Endothelial cell of umbilical vein (primary cell): ENCODE results near the gene WARS2. TPM values are rescaled to one million over a fixed set of nuclear protein-coding genes. Genes with fewer than 3 reads are reported as not detected.

ENCODE experiments used
- BruUV-seq: library from RNA; stranded (reverse); fragments of 400-500 nt; replicated peaks from 2 replicates; lab custom pipeline; 2021; lab: Mats Ljungman, UMichigan
- CTCF ChIA-PET: fragments of 300-600, 350-600 bp; sonication (Branson Sonifier 250); formaldehyde crosslinking; loops from one replicate; lab custom pipeline; 2021; ENCODE audit warnings: antibody characterized with exemption, inconsistent platforms; lab: Charles Lee
- POLR2A ChIA-PET: fragments of 300-600, 350-600 bp; sonication (Branson Sonifier 250); formaldehyde crosslinking; loops from one replicate; lab custom pipeline; 2021; ENCODE audit warnings: antibody characterized with exemption, inconsistent platforms; lab: Charles Lee
- DNase-seq: peaks from one replicate; pipeline ENCODE4 v3.0.0-alpha.2; 2011; ENCODE audit warnings: low read depth, low spot score
- FAIRE-seq: peaks from 2 replicates; lab custom pipeline; 2011; peaks lifted over from hg19 to GRCh38; lab: Jason Lieb, UNC
- H2AFZ ChIP-seq: 2 replicates; pipeline ENCODE4 v1.6.0; 2012; ENCODE audit warnings: low read depth, low read length, control low read depth, inconsistent platforms
- H3K27ac ChIP-seq: 2 replicates; pipeline ENCODE4 v1.5.1; 2011; ENCODE audit warnings: low read depth, mild to moderate bottlenecking, control low read depth, low read length, moderate library complexity; ENCODE audit not compliant: insufficient read depth
- H3K27me3 ChIP-seq, 2 experiments: 2 replicates each; pipeline versions ENCODE4 v1.6.0 to v1.6.1; 2011; ENCODE audit warnings: low read length in 2 of 2, mixed read lengths in 1 of 2; ENCODE audit not compliant: control insufficient read depth in 2 of 2, insufficient read depth in 2 of 2
- H3K36me3 ChIP-seq, 2 experiments: 2 replicates in 1 of 2; 3 replicates in 1 of 2; pipeline ENCODE4 v1.5.1; 2011; ENCODE audit warnings: low read length in 2 of 2, mild to moderate bottlenecking in 1 of 2, moderate library complexity in 1 of 2; ENCODE audit not compliant: control insufficient read depth in 2 of 2, insufficient read depth in 2 of 2; ENCODE audit errors: extremely low read depth in 1 of 2
- H3K4me1 ChIP-seq: 3 replicates; pipeline ENCODE4 v1.5.1; 2011; ENCODE audit warnings: mild to moderate bottlenecking, low read length; ENCODE audit not compliant: control insufficient read depth, insufficient read depth; ENCODE audit errors: extremely low read depth
- H3K4me2 ChIP-seq: 2 replicates; pipeline ENCODE4 v1.6.1; 2011; ENCODE audit warnings: low read length, control low read depth, mixed read lengths; ENCODE audit not compliant: insufficient read depth
- H3K4me3 ChIP-seq, 3 experiments: fragments of 200-600 bp in 1 of 3; sonication (generic), shearing (Covaris generic) in 1 of 3; replicated peaks in 1 of 3; 2 replicates each; pipeline ENCODE4 v1.5.1; 2011 to 2016; ENCODE audit warnings: control low read depth in 3 of 3, low read length in 3 of 3, mild to moderate bottlenecking in 2 of 3, inconsistent platforms in 1 of 3, low read depth in 1 of 3, moderate library complexity in 1 of 3; ENCODE audit not compliant: insufficient read depth in 1 of 3
- H3K79me2 ChIP-seq: 2 replicates; pipeline ENCODE4 v1.6.0; 2012; ENCODE audit warnings: low read length, inconsistent platforms; ENCODE audit not compliant: control insufficient read depth, insufficient read depth
- H3K9ac ChIP-seq: replicated peaks from 2 replicates; pipeline ENCODE3; 2011; ENCODE audit warnings: low read length, control low read depth; ENCODE audit not compliant: insufficient read depth; ENCODE audit errors: extremely low read depth
- H3K9me1 ChIP-seq: replicated peaks from 3 replicates; pipeline ENCODE4 v1.6.0; 2011; ENCODE audit warnings: mild to moderate bottlenecking, low read length; ENCODE audit not compliant: control insufficient read depth, insufficient read depth; ENCODE audit errors: extremely low read depth
- H3K9me3 ChIP-seq: replicated peaks from 2 replicates; pipeline ENCODE4 v1.5.1; 2012; ENCODE audit warnings: low read length, inconsistent platforms; ENCODE audit not compliant: control insufficient read depth, insufficient read depth
- H4K20me1 ChIP-seq: replicated peaks from 2 replicates; pipeline ENCODE3; 2011; ENCODE audit warnings: mild to moderate bottlenecking, low read length; ENCODE audit not compliant: control insufficient read depth, insufficient read depth; ENCODE audit errors: extremely low read depth
- EZH2 ChIP-seq: IDR thresholded peaks from 2 replicates; pipeline ENCODE4 v1.6.1; 2012; ENCODE audit warnings: borderline replicate concordance, low read depth, mild to moderate bottlenecking, moderate library complexity, low read length, inconsistent platforms; ENCODE audit not compliant: severe bottlenecking
- FOS ChIP-seq: IDR thresholded peaks from 2 replicates; pipeline ENCODE4 v1.6.1; 2011; ENCODE audit warnings: mild to moderate bottlenecking, low read length, moderate library complexity, borderline replicate concordance; ENCODE audit not compliant: insufficient read depth
- GATA2 ChIP-seq: IDR thresholded peaks from 2 replicates; pipeline ENCODE4 v1.7.0; 2011; ENCODE audit warnings: low read depth, mild to moderate bottlenecking, moderate library complexity, mixed read lengths, low read length; ENCODE audit not compliant: insufficient read length, insufficient read depth
- JUN ChIP-seq: IDR thresholded peaks from 2 replicates; pipeline ENCODE4 v1.6.1; 2011; ENCODE audit warnings: borderline replicate concordance, low read depth; ENCODE audit not compliant: insufficient read length, insufficient read depth
- MYC ChIP-seq: IDR thresholded peaks from one replicate; pipeline ENCODE4 v1.6.1; 2011; ENCODE audit warnings: mild to moderate bottlenecking, low read depth, low read length
- POLR2A ChIP-seq: IDR thresholded peaks from 2 replicates; pipeline ENCODE4 v1.6.1; 2012; ENCODE audit warnings: low read depth, mild to moderate bottlenecking, control low read depth, low read length
- POLR2AphosphoS5 ChIP-seq: IDR thresholded peaks from 2 replicates; pipeline ENCODE4 v1.6.1; 2012; ENCODE audit warnings: low read depth, mild to moderate bottlenecking, control low read depth, low read length, moderate library complexity; ENCODE audit not compliant: insufficient read depth
- dilution Hi-C: fragments of 300-500 bp; cut with MboI; formaldehyde crosslinking; loops from one replicate; pipeline ENCODE4 v1.15.0; 2019; ENCODE audit warnings: low sequenced_read_pairs; ENCODE audit not compliant: extremely low pct_ligation_motif_present
- intact Hi-C: fragments of 100-400 bp; cut with micrococcal nuclease; formaldehyde crosslinking; loops from one replicate; pipeline ENCODE4 v1.10.0; 2022
- polyA plus RNA-seq, 4 experiments: library from polyadenylated mRNA; depleted of rRNA in 3 of 4; stranded (reverse) in 3 of 4; unstranded in 1 of 4; fragments of >200 nt; gene quantifications; 2 replicates each; pipeline versions ENCODE4 v1.2.1 to v1.2.3, GENCODE V29; 2011 to 2012; ENCODE audit warnings: missing spikeins in 1 of 4
- total RNA-seq: library from RNA; stranded (reverse); gene quantifications from 2 replicates; pipeline ENCODE4 v1.2.3, GENCODE V29; 2021
- TF ChIP-seq, protein P1 (sequence below), 2 donors: IDR thresholded peaks; 1 replicate in 1 of 2; 2 replicates in 1 of 2; pipeline ENCODE4 v1.5.1; 2011; ENCODE audit warnings: low read length in 2 of 2, mild to moderate bottlenecking in 2 of 2, moderate library complexity in 2 of 2, control low read depth in 1 of 2, inconsistent platforms in 1 of 2, low read depth in 1 of 2; ENCODE audit not compliant: insufficient read depth in 1 of 2; ENCODE audit errors: extremely low read depth in 1 of 2
- TF ChIP-seq, protein P2 (sequence below): IDR thresholded peaks from 2 replicates; pipeline ENCODE4 v1.6.1; 2011; ENCODE audit not compliant: insufficient read depth, insufficient read length

WARS2 gene
- total and polyA plus RNA-seq, 2 donors (not counting 3 experiments of a cell fraction or from before 2014, with no cell fraction given): 5.9 to 11.8 TPM

DNA sequence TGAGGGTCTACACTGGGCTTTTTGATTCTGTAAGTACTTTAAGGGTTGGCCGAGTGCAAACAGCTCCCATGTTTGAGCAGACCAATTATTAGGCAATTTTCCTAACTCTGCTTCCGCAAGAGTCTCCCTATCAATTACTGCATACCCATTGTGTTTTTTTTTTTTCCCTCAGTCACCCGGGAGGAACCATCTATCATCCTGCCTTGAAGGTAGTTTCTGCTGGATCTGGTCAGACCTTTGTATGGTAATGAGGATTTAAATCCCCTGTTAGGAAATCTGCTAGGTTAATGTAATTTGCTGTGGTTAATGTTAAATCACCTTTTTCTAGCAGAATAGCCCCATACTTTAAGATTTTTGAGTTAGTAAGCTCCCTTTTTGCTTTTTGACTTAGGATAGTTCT is 40.8 kb upstream of the WARS2 start:
- H3K4me2 ChIP-seq: no peak overlapping the region
- no peak overlapping the region for H3K27ac ChIP-seq
- intact Hi-C loops: no loop called here
- FAIRE-seq: no peak
- no peaks in the 10 kb centered on the region for H3K36me3 ChIP-seq
- no peak for DNase-seq
- no peaks in the 10 kb centered on the region for H3K27me3 ChIP-seq
- ChIA-PET CTCF (no interaction called here), POLR2A (no interaction called here)
- no peaks in the 10 kb centered on the region for H3K4me1 ChIP-seq
- no peaks in the 10 kb centered on the region for H3K9me3 ChIP-seq
- H3K79me2 ChIP-seq: no peaks in the 10 kb centered on the region
- no peak overlapping the region for H3K4me3 ChIP-seq
- no peak overlapping the region for H3K9ac ChIP-seq
- no peaks in the 10 kb centered on the region for H4K20me1 ChIP-seq
- no peaks in the 10 kb centered on the region for H3K9me1 ChIP-seq
- dilution Hi-C loops: no loop called here
- H2AFZ ChIP-seq: no peak overlapping the region
- TF ChIP-seq POLR2AphosphoS5 (no peak), GATA2 (no peak), JUN (no peak), EZH2 (no peak), MYC (no peak), FOS (no peak), POLR2A (no peak)
- TF ChIP-seq, protein P1, sequence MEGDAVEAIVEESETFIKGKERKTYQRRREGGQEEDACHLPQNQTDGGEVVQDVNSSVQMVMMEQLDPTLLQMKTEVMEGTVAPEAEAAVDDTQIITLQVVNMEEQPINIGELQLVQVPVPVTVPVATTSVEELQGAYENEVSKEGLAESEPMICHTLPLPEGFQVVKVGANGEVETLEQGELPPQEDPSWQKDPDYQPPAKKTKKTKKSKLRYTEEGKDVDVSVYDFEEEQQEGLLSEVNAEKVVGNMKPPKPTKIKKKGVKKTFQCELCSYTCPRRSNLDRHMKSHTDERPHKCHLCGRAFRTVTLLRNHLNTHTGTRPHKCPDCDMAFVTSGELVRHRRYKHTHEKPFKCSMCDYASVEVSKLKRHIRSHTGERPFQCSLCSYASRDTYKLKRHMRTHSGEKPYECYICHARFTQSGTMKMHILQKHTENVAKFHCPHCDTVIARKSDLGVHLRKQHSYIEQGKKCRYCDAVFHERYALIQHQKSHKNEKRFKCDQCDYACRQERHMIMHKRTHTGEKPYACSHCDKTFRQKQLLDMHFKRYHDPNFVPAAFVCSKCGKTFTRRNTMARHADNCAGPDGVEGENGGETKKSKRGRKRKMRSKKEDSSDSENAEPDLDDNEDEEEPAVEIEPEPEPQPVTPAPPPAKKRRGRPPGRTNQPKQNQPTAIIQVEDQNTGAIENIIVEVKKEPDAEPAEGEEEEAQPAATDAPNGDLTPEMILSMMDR (IDR thresholded peaks at IDR 0.05; ENCODE audit: extremely low read depth in 1 of 2, insufficient read depth in 1 of 2, low read depth in 1 of 2, low read length in 2 of 2): no peak
- TF ChIP-seq, protein P2, sequence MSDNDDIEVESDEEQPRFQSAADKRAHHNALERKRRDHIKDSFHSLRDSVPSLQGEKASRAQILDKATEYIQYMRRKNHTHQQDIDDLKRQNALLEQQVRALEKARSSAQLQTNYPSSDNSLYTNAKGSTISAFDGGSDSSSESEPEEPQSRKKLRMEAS: no peak
- BruUV-seq: no TSS peak
